Measurements from ENCODE around the gene PHOSPHO1.

DNA sequence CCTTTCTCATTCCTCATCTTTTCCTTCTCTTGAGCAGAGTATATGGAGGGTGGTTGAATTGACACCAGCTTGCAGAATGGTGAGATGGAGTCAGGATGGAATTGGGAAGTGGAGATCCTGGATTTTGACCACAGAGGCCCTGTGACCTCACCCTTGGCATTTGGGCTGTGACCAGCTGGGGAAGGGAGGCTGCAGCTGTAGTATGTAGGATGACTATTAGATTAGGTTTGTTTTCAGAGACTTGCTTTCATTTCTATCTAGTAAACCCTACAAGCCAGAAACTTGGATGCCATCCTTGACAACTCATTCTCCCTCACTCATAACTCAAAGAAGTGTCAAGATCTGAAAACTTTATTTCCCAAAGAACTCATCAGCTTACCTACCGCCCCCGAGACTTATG is 26.1 kb downstream of the PHOSPHO1 start:
- TF ChIP-seq GATA3 (IDR thresholded peaks at IDR 0.05; ENCODE audit: low read depth, low read length): no peak
- no peak for TF ChIP-seq GATA2 (IDR thresholded peaks at IDR 0.05; ENCODE audit: low read depth, low read length)

Measured in SH-SY5Y (cell line).